Measurements from ENCODE around the gene GRIK3.

GRCh38 chr1:37038227-37039093, 4.1 kb upstream of the GRIK3 start:
- peak in 1 of 2 experiments; percentile 62; a peak in 2 of 4 replicates for TF ChIP-seq CTCF (conservative IDR thresholded peaks at IDR 0.05; ENCODE audit: low read depth in 2 of 2)
- no peak for TF ChIP-seq EZH2 (IDR thresholded peaks at IDR 0.05; ENCODE audit: low read depth, unreplicated experiment)
